Right renal pelvis (tissue), 4 donors: ENCODE measurements around the gene THSD4. TPM values are rescaled to one million over a fixed set of nuclear protein-coding genes. Genes with fewer than 3 reads are reported as not detected.
"Not testable (repeated sequence)": the region's sequence is repeated elsewhere in the genome, so short reads cannot be mapped to it uniquely, and the experiment has no call there.

Source experiments
- DNase-seq, 4 donors: peaks; one replicate each; pipeline ENCODE4 v3.0.0-alpha.2; 2013; ENCODE audit warnings: low read depth in 4 of 4, low spot score in 3 of 4, missing footprints in 1 of 4
- polyA plus RNA-seq, 4 donors: library from polyadenylated mRNA; unstranded; fragments of 120-200 nt; gene quantifications; one replicate each; pipeline ENCODE4 v1.2.1, GENCODE V29; 2013; ENCODE audit not compliant: insufficient read length in 4 of 4

The THSD4 gene
- polyA plus RNA-seq, 4 donors, result 32.7 to 45.9 (median 35.6) TPM

DNA sequence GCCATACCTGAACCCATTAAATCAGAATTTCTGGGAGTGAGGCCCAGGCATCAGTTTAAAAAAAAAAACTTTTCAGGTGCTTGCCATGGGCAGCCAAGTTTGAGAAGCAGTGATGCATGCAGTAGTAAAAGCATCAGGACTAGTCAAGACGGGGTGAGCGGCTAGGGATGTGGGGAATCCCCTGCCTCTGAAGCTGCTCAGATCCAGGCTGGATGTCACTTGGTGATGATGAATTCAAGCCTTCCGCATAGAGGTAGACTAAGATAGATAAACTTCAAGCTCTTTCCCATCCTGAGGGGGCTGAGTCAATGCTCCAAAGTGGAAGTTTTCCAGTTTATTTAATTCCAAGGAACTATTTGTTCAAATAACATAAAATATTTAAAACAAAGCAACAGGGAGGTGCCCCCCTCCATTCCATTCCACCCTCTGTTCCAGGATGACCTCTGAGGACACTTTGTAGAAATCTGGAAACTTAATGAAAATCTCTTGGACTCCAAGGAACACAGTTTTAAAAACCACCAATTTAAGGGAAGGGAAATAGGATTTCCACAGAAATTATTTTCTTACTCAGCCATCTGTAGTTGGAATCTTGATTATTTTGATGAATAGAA lies 594.6 kb downstream of the THSD4 start:
- DNase-seq, result no peak

DNA sequence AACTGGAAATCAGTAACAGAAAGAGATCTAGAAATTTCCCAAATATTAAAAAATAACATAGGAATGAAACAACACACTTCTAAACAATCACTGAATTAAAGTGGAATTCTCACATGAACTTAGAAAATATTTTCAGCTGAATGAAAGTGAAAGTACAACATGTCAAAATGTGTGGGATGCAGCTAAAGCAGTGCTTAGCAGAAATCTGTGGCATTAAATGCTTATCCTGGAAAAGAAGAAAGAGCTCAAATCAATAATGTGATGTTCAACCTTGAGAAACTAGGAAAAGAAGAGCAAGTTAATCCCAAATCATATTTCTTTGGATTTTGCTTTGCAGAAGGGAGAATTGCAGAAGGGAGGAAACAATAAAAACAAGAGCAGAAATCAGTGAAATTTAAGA lies 596.9 kb downstream of the THSD4 start:
- no peak for DNase-seq

DNA sequence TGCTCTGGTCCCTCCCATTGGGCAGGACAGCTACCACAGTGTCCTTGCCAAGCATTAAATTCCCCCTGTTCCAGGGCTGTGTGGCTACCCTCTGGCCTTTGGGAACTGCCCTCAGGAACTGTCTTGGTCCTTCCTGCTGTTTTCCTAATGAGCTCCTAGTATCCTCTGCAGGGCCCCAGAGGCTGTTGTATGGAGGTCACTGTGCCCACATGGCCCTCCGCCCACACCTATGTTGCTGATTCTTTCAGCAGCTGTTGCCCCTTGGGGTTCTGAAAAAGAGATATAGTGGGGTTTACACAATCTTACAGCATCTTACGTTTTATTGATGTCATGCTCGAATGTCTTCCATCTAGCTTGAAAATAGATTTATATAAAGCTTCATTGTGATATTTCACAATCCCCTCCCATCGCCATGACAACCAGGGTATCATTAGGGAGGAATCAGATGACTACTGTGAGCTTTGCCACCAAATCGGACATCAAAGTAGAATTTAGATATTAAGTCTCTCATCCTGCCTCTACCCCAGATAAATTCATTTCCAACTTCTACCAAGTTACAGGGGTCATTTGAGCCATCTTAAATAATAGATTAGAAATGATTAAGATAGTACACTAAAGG lies 598.0 kb downstream of the THSD4 start:
- no peak for DNase-seq

DNA sequence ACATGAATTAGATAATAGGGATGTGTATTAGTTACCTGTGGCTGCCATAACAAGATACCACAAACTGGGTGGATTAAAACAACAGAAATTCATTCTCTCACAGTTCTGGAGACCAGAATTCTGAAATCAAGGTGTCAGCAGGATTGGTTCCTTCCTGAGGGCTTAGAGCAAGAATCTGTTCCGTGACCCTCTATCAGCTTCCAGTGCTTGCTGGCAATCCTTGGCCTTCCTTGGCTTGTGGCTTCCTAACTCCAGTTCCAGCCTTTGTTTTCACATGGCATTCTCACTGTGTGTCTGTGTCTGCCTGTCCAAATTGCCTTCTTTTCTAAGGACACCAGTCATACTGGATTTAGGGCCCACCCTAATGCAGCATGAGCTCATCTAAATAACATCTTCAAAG lies 600.6 kb downstream of the THSD4 start:
- no peak for DNase-seq

DNA sequence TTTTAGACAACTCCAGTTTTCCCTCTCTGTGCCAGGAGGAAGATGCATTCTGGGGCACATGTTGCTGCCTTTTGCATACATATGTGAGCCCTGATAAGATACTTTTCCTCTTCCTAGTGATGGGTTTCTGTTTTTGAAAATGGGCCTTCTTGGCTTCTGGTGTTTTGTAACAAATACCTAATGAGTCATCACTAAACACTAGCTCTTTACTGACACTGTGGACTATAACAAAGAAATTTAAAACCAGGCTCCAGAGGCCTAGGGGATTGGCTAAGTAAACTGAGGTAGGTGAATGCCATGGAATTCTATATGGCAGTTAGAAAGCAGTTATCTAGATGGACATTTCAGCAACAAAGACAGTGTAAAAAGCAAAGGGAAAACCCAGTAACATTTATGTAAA lies 601.7 kb downstream of the THSD4 start:
- DNase-seq, result no peak

DNA sequence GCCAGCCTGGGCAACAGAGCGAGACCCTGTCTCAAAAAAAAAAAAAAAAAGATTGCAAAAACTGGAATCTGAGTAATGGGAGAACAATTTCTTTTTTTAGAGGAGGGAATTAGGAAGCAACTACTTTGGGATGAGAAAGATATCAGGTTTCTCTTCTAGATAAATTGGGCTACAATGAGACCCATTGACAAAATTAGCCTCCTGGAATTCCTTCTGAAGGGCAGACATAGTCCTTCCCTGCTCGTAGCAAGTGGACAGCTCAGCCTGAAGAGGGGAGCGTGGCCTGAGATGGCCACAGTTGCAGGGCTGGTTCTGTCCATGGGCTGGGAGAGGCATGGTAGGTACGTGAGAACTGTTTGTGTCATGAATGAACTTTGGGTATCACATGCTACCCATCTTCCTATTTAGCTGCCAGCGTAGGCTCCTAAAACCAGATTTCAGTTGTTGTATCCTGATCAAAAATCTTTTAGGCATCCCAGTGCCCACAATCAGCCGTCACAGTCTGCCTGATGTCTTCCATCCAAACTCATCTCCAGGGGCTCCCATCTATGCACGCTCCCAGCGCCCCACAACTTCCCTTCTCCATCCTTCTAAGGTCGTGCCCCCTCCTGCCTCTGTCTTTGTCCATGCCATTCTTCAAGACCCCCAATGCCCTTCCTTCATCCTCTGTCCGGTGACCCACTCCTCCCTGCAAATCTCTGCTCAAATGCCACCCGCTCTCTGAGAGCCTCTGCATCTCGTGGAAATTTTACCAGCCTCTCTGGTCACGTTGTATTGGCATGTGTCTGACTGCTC lies 603.0 kb downstream of the THSD4 start:
- DNase-seq, result no peak

DNA sequence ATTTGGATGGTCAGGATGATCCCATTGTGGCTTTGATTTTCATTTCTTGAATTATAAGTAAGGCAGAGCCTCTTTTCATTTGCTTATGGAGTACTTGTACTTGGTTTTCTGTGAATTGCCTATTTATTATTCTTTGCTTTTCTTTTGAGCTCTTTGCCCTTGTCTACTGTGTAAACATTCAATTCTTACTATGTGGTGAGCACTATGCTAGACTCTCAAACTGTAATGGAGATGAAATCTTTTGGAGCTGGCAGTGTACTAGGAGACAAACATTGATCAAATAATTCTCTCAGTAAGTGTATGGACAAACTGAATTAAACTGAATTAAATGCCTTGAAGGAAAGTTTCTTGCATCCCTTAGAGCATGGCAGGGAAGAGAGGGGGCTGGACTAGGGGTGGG lies 608.1 kb downstream of the THSD4 start:
- DNase-seq, result no peak

DNA sequence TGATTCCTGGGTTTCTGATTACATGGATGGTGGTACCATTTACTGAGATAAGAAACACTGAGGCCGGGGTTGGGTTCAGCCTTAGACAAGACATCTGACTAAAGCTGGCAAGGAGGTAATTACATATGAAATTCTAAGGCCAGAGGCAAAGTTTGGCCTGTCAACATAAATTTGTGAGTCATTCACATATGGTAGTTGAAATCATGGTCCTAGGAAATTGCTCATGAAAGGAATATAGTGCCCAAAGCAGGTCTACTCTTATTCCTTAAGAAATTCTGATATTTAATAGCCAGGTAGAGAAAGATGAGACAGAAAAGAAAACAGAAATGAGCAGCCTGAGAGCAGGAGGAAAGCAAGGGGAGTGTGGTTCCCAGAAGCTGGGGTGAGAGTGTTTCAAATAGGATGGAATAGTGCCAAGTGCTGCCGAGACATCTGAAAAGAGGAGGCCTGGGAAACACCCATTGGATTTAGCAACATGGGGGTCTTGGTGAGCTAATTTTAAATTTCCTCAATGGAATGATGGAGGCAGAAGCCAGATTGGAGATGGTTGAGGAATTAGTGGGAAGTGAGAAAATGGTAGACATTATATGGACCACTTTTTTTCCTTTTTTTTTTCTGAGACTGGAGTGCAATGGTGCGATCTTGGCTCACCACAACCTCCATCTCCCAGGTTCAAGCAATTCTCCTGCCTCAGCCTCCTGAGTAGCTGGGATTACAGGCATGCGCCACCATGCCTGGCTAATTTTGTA lies 610.1 kb downstream of the THSD4 start:
- not testable (repeated sequence) for DNase-seq

DNA sequence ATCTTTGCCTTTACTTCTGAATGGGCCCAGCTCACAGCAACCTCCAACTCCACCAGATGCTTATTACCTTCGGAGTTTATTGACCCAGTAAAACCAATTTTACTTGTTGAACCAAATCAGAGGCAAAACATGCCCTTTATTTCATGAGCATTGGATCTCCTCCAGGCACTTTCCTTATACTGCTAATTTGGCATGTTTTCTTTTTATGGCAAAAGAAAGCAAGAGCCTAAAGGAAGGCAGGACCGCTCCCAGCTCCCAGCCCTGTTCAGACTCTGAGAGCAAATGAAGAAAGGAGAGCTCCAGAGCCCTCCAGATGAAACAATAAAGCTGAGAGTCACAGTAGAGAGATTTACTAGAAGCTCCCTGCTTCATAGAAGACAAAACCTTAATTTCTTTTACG lies 613.6 kb downstream of the THSD4 start:
- no peak for DNase-seq

DNA sequence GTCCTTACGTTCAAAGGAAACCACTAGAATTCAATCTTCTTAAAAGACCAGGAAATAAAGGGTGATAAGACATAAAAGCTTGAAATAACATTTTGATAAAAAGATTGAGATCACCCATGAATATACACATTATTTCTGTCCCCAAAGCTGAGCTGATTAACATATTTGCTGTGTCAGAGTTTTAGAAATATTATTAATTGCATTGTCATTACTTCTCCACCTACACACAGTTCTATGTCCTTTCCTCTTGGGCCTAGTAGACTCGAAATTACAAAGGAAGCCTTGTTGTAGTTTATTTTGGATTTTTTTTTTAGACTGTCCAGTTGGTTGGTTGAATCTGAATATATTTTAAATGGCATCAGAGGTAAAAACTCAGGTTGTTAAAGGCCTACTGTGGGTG lies 614.0 kb downstream of the THSD4 start:
- no peak for DNase-seq

DNA sequence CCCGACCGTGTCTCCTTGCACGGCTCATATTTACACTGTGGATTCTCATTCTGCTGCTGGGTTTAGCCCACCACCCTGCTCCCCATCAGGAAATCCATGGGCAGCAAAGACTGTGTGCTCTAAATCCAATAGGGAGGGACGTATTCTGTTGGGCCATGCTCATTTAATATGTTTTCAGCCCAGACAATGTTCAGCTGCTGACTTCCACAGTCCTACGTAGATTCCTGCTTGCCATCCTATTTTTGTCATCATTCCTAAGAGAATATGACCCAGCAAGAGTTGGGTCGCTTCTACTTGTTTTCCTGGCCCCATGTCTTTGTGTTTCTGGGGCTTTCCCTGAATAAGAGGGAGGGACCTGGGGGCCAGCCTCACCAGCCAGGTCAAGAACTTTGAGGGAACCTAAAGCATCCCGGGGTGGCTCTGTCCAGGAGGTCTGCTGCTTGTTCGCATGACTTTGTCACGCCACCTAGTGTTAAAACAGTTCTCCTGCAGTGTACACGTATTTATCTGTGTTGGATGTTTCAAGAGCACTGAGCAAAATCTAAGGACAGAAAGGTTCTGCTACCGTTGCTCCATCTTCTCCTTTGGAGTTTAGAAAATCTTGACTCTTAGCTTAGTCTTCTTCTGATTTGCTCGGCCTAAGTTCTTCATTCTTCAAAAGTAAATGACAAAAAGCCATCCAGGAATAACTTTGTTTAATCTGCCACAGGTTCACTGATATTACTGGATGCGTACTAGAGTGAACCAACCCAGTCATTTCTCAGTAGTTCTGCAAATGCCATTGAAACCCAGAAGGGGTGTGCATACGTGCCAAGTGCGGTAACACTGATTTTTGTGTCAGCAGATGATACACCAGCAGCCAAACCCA lies 615.2 kb downstream of the THSD4 start:
- peak in 1 of 4 donors; percentile 33 for DNase-seq

DNA sequence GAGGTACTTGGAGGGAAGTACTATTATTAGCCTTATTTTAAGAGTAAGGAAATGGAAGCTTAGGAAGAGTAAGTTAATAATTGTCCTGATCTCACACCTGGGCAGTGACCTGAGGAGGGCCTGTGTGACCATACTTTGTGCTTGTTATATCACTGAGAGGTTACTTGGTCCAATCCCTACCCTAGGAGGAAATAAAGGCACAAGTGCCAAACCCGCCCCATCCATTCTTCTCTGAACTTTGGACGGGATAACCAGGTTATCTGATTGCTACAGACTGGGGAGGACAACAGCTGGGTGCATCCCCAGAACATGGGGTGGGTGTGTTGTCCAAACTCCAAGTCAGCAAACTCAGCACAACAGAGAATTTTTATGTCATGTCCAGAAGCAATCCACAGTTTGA lies 617.4 kb downstream of the THSD4 start:
- DNase-seq, result no peak

DNA sequence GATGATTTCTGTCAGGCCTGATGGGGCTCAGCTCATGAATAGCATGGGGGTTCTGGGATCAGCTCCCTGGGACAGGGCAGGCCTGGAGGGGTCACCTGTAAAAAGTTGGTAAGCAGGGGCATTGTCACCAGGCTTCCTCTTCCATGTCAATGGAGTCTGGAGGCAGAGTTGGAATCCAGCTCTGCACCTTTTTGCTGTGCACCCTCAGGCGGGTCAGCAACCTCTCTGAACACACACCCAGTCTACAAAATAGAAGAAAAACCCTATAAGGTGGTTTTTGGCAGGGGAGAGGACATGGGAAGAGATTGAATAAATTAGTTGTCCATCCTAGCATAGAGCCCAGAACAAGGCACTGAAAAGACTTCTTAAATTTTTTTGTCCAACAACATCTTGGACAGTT lies 617.9 kb downstream of the THSD4 start:
- DNase-seq, result no peak

DNA sequence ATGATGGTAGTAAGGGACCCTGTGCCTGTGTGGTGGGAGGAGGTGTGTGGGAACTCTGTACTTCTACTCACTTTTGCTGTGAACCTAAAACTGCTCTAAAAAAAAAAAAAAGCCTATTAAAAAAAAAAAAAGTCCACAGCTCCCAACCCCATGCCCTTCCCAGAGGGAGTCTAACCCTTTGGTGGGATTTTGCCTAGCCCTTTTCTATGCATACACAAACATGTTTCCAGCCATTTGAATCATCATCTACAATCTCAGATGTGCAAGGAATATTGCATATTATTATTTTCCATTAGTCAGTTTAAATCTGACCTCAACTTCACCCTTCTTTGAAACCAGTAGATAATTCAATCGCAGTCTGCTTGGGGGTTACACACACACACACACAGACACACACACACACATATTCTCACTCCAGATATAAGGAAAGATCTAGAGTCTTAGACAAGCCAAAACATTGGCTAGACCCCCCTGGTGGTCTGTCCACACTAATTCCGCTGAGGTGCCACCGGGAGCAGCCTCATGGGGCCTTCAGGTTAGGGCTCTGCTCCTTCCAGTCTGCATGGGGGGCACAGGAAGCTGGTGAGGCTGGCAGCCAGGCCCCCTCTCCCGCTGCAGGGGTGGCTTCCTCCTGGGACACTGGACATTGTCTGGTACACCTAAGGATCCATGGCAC lies 619.6 kb downstream of the THSD4 start:
- no peak for DNase-seq

DNA sequence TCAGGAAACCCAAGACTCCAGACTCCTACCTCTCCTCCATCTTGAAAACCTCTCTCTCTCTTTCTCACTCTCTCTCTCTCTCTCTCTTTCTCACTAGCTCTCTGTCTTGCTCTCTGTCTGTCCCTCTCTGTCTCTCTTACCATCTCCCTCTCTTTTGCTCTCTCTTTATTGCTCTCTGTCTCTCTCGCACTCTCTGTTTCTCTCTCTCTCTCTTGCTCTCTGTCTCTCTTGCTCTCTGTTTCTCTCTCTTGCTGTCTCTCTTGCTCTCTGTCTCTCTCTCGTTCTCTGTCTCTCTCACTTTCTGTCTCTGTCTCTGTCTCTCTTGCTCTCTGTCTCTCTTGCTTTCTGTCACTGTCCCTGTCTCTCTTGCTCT lies 620.1 kb downstream of the THSD4 start:
- no peak for DNase-seq

DNA sequence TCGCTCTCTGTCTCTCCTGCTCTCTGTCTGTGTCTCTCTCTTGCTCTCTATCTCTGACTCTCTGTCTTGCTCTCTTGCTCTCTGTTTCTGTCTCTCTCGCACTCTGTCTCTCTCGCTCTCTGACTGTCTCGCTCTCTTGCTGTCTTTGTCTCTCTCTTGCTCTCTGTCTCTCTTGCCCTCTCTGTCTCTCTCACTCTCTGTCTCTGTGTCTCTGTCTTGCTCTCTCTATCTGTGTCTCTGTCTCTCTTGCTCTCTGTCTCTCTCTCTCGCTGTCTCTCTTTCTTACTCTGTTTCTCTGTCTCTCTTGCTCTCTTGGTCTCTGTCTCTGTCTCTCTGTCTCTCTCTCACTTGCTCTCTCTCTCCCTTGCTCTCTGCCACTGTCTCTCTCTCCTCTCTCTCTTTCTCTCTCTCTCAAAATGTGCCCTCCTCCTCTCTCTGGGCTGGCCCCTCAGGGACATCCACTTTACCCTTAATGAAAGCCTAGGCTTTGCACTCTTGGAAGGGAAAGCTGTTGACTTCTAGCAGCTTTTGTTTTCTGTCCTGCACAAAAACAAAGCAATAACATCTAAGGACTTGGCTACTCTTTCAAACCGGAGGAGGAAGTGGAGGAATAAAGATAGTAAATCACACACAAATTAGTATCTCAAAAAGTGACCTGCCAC lies 621.1 kb downstream of the THSD4 start:
- no peak for DNase-seq

DNA sequence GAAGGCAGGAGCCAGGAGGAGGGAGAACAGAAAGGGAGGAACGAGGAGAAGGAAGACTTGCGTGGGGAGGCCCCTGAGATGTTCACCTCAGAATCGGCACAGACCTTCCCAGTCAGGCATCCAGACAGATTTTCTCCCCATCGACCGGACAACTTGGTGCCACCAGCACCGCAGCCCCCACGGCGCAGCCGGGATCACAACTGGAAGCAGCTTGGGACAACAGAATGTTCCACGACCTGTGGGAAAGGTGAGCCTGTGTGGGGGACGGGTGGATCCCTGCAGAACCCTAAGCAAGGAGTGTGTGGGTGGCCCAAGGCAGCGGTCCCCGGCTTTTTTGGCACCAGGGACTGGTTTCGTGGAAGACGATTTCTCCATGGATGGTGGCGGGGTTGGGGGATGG lies 622.5 kb downstream of the THSD4 start:
- no peak for DNase-seq

DNA sequence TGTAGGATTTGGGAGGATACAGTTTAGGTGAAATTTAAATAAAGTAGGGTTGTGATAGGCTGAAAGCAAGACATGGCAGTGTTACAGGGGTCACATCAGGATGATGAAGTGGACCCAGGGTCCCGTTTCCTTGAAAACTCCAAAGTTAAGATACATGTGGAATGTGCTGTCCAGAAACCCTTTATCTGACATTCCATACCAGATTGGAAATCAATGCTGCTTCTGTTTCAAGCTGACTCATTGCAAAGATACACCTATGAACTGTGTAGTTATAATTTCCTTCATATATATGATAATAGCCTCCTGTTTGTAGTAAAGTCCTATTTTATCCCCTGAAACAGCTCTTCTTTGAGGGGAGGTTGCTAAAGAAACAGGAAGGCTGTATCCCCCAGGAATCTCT lies 624.1 kb downstream of the THSD4 start:
- no peak for DNase-seq

DNA sequence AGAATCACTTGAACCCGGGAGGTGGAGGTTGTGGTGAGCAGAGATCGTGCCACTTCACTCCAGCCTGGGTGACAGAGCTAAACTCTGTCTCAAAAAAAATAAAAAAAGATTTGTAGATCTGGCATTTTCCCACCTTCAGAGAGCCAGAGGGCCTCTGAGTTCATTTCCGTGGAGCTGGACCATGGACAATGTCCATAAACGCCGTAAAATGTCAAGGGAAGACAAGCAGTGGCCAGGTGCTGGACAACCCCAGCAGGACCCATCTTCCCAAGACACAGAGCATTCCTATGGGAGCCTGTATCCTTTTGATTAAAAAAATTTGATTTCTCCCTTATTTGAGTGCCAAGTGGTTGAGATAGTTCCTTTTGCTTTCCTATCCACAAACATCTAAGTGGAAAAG lies 627.7 kb downstream of the THSD4 start:
- no peak for DNase-seq
